OCI-LY3 (cell line): ENCODE results near the gene MDGA2.

ENCODE experiments used
- H2AFZ ChIP-seq: fragments of 200-600, 300-600 bp; shearing (Covaris generic); 2 replicates; pipeline ENCODE4 v1.6.0; 2014; ENCODE audit warnings: antibody characterized with exemption, low read depth, low read length
- H3K27ac ChIP-seq: fragments of 200-600, 300-600 bp; sonication (generic); 2 replicates; pipeline ENCODE4 v1.5.1; 2014; ENCODE audit warnings: mild to moderate bottlenecking, low read length, moderate library complexity, mixed read lengths
- H3K27me3 ChIP-seq: fragments of 200-600, 300-600 bp; sonication (generic); 2 replicates; pipeline ENCODE4 v1.6.1; 2014; ENCODE audit warnings: low read depth, low read length, mixed read lengths
- H3K36me3 ChIP-seq: fragments of 200-600, 300-600 bp; sonication (generic); replicated peaks from 2 replicates; pipeline ENCODE3; 2014; ENCODE audit warnings: low read depth, low read length, mixed read lengths
- H3K4me1 ChIP-seq: fragments of 300-600, 200-600 bp; sonication (generic); 2 replicates; pipeline ENCODE4 v1.6.1; 2014; ENCODE audit warnings: low read length, mixed read lengths
- H3K4me2 ChIP-seq: fragments of 200-600, 300-600 bp; sonication (generic); 2 replicates; pipeline ENCODE4 v1.6.1; 2014; ENCODE audit warnings: low read length, mixed read lengths
- H3K4me3 ChIP-seq: fragments of 300-600, 200-600 bp; sonication (generic); 2 replicates; pipeline ENCODE4 v1.5.1; 2014; ENCODE audit warnings: antibody characterized with exemption, mild to moderate bottlenecking, low read length, moderate library complexity
- H3K79me2 ChIP-seq: fragments of 300-600, 200-600 bp; shearing (Covaris generic); 2 replicates; pipeline ENCODE4 v1.6.1; 2014; ENCODE audit warnings: mild to moderate bottlenecking, low read length, mixed read lengths
- H3K9ac ChIP-seq: fragments of 300-600, 200-600 bp; shearing (Covaris generic); 2 replicates; pipeline ENCODE4 v1.6.0; 2014; ENCODE audit warnings: mild to moderate bottlenecking, low read length, moderate library complexity
- H3K9me3 ChIP-seq: fragments of 200-600, 300-600 bp; shearing (Covaris generic); 2 replicates; pipeline ENCODE4 v1.6.1; 2014; ENCODE audit warnings: low read length, mixed read lengths; ENCODE audit not compliant: insufficient read depth
- H4K20me1 ChIP-seq: fragments of 200-600, 300-600 bp; sonication (generic); 2 replicates; pipeline ENCODE4 v1.6.1; 2016; ENCODE audit warnings: low read length, mixed read lengths; ENCODE audit not compliant: insufficient read depth
- CTCF ChIP-seq: fragments of 200-600, 300-600 bp; sonication (generic); IDR thresholded peaks from 2 replicates; pipeline ENCODE4 v1.5.1; 2014; ENCODE audit warnings: antibody characterized with exemption, low read length, low read depth
- EZH2phosphoT487 ChIP-seq: fragments of 200-600 bp; shearing (Covaris generic); IDR thresholded peaks from 2 replicates; pipeline ENCODE4 v1.6.1; 2018; ENCODE audit warnings: antibody characterized with exemption, mixed run types, low read depth

Gene MDGA2

GRCh38 chr14:47167402-47167801 lies 508.0 kb downstream of the MDGA2 start:
- Histone ChIP-seq H3K79me2 (no peaks in the 10 kb centered on the region), H3K4me3 (no peak overlapping the region), H2AFZ (no peak overlapping the region), H3K27ac (no peak overlapping the region), H3K9me3 (no peaks in the 10 kb centered on the region), H3K4me2 (no peak overlapping the region), H3K36me3 (no peaks in the 10 kb centered on the region), H4K20me1 (no peaks in the 10 kb centered on the region), H3K9ac (no peak overlapping the region), H3K4me1 (no peaks in the 10 kb centered on the region), H3K27me3 (no peaks in the 10 kb centered on the region)
- TF ChIP-seq CTCF: no peak
- no peak for TF ChIP-seq EZH2phosphoT487

DNA sequence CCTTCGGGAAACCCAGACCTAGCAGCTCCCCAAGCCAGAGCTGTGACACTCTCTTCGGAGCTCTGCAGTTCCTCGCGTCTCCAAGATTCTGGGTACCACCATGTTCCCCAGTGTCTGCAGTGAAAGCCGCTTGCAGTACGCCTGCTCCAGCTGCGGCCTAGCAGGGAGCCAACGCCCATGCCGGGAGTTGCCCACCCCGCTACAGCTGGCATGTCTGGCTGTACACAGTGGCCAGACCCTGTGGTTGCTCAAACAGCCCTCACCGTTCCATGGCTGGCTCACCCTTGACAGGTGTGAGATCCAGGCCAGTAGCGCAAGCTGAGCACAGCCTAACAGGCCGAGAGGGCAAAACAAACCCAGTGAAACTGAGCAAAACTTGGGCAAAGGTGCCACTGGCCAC lies 520.0 kb downstream of the MDGA2 start:
- TF ChIP-seq CTCF: no peak
- TF ChIP-seq EZH2phosphoT487: no peak
- no peak overlapping the region for H2AFZ ChIP-seq
- no peaks in the 10 kb centered on the region for H3K27me3 ChIP-seq
- no peaks in the 10 kb centered on the region for H3K36me3 ChIP-seq
- H3K4me1 ChIP-seq: no peaks in the 10 kb centered on the region
- H3K79me2 ChIP-seq: no peaks in the 10 kb centered on the region
- H3K27ac ChIP-seq: no peak overlapping the region
- H4K20me1 ChIP-seq: no peaks in the 10 kb centered on the region
- H3K9ac ChIP-seq: no peak overlapping the region
- H3K4me3 ChIP-seq: no peak overlapping the region
- H3K9me3 ChIP-seq: no peaks in the 10 kb centered on the region
- no peak overlapping the region for H3K4me2 ChIP-seq

GRCh38 chr14:47154276-47154797 lies 521.1 kb downstream of the MDGA2 start:
- H2AFZ ChIP-seq: no peak overlapping the region
- no peaks in the 10 kb centered on the region for H3K4me1 ChIP-seq
- no peaks in the 10 kb centered on the region for H3K36me3 ChIP-seq
- no peaks in the 10 kb centered on the region for H3K27me3 ChIP-seq
- TF ChIP-seq CTCF (no peak), EZH2phosphoT487 (no peak)
- no peak overlapping the region for H3K4me3 ChIP-seq
- no peak overlapping the region for H3K9ac ChIP-seq
- H4K20me1 ChIP-seq: no peaks in the 10 kb centered on the region
- no peak overlapping the region for H3K4me2 ChIP-seq
- H3K79me2 ChIP-seq: no peaks in the 10 kb centered on the region
- H3K9me3 ChIP-seq: no peaks in the 10 kb centered on the region
- H3K27ac ChIP-seq: no peak overlapping the region

DNA sequence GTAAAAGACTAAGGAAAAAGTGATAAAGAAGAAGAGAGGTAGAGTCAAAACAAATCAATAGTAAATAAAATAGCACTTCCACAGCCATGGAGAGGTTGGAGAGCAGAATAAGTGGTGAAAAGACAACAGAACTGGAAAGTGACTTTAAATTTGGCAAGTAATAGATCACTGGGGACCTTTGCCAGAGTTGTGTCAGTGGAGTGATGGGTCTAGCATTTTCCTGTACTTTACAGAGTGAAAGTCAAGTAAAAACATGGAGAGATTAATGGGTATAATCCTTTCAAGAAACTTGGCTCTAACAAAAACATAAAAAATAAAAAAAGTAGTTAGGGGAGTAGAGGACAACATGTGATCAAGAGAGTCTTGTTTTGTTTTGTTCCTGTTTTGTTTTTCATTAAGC lies 521.7 kb downstream of the MDGA2 start:
- Histone ChIP-seq H2AFZ (no peak overlapping the region), H3K27ac (no peak overlapping the region), H3K9me3 (no peaks in the 10 kb centered on the region), H3K4me3 (no peak overlapping the region), H4K20me1 (no peaks in the 10 kb centered on the region), H3K9ac (no peak overlapping the region), H3K36me3 (no peaks in the 10 kb centered on the region), H3K27me3 (no peaks in the 10 kb centered on the region), H3K4me2 (no peak overlapping the region), H3K79me2 (no peaks in the 10 kb centered on the region), H3K4me1 (no peaks in the 10 kb centered on the region)
- TF ChIP-seq CTCF (no peak), EZH2phosphoT487 (no peak)
